Measurements from ENCODE around the gene COA1. TPM values are rescaled to one million over a fixed set of nuclear protein-coding genes. Genes with fewer than 3 reads are reported as not detected.

The COA1 gene
- total and polyA plus RNA-seq, 9 of the 15 experiments (the other 6 are each of a cell fraction or from before 2014, with no cell fraction given): 98.9 to 463 (median 181) TPM

- TF ChIP-seq, protein P1, sequence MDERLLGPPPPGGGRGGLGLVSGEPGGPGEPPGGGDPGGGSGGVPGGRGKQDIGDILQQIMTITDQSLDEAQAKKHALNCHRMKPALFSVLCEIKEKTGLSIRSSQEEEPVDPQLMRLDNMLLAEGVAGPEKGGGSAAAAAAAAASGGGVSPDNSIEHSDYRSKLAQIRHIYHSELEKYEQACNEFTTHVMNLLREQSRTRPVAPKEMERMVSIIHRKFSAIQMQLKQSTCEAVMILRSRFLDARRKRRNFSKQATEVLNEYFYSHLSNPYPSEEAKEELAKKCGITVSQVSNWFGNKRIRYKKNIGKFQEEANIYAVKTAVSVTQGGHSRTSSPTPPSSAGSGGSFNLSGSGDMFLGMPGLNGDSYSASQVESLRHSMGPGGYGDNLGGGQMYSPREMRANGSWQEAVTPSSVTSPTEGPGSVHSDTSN (CRISPR knock-in tag; IDR thresholded peaks at IDR 0.05; ENCODE audit: low read depth): no peak
- TF ChIP-seq, protein P1 (tag; conservative IDR thresholded peaks at IDR 0.05; ENCODE audit: low read depth): no peak
- no peak for TF ChIP-seq SMARCA5 (IDR thresholded peaks at IDR 0.05)
- no peak for TF ChIP-seq PPARD (CRISPR knock-in tag; IDR thresholded peaks at IDR 0.05)
Measured at GRCh38 chr7:43666938-43667337, 62.4 kb downstream of the COA1 start (continued).

DNA sequence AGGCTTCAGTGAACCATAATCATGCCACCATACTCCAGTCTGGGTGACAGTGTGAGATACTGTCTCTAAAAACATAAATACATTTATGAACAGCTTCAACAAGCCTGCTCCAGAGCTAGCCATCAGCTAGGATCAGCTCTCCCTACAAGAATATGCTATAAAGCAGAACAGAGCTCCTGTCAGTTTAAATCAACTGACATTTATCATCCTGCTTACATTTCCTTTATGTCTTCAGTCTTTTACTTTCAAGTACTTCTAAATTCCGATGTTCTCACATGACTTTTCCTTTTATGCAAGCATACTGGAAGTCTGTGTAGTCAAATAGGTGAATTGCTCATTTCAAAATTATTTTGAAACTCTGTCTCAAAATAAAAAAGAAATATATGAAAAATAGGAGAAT, 64.6 kb downstream of the COA1 start:
- Histone ChIP-seq H3K4me3 (no peak overlapping the region), H3K27me3 (ENCODE audit: control insufficient read depth in 2 of 2, insufficient read depth in 2 of 2, low read length in 2 of 2) (no peaks in the 10 kb centered on the region), H4K20me1 (replicated peaks; ENCODE audit: control insufficient read depth, insufficient read depth, low read length) (no peaks in the 10 kb centered on the region; the same call in 1 of the 2 replicates), H3K79me2 (ENCODE audit: control insufficient read depth, insufficient read depth, low read length) (peaks cover 86% of the 10 kb centered on the region), H3K9ac (ENCODE audit: insufficient read depth in 1 of 2, low read depth in 2 of 2, low read length in 2 of 2) (no peak overlapping the region), H3K27ac (ENCODE audit: extremely low read depth, low read depth, low read length) (no peak overlapping the region), H3K4me2 (ENCODE audit: insufficient read depth, low read length) (no peak overlapping the region), H3K36me3 (ENCODE audit: control insufficient read depth, insufficient read depth, low read length) (peaks cover 14% of the 10 kb centered on the region), H3K9me1 (ENCODE audit: control insufficient read depth, insufficient read depth, low read length) (no peaks in the 10 kb centered on the region), H2AFZ (ENCODE audit: low read depth, low read length) (no peak overlapping the region), H3K4me1 (replicated peaks in 1 of 2; ENCODE audit: control insufficient read depth in 2 of 2, insufficient read depth in 2 of 2, low read length in 2 of 2) (peaks cover 0 to 5% of the 10 kb centered on the region in 2 experiments; a peak in 1 of 5 replicates), H3K9me3 (replicated peaks; ENCODE audit: control insufficient read depth, insufficient read depth, low read depth, low read length) (no peaks in the 10 kb centered on the region; the same call in 1 of the 2 replicates)
- TF ChIP-seq ZNF584 (CRISPR knock-in tag; IDR thresholded peaks at IDR 0.05; ENCODE audit: low read depth) (no peak), PYGO2 (tag; IDR thresholded peaks at IDR 0.05) (no peak), TAL1 (IDR thresholded peaks at IDR 0.05) (no peak), IRF2 (CRISPR knock-in tag; IDR thresholded peaks at IDR 0.05) (no peak)
- ATAC-seq (no peak), DNase-seq (ENCODE audit: extremely low read depth in 1 of 4, low spot score in 3 of 4) (no peak), FAIRE-seq (no peak)
- in situ Hi-C loops (cut with MboI) (no loop called here), intact Hi-C loops (cut with micrococcal nuclease) (loop anchor here (5.0 kb wide), 1 partner anchor 38 kb away; no protein-coding TSS in a partner anchor)
- ChIA-PET POLR2A (interaction anchor here (0.6 to 1.4 kb wide), 4 partner anchors 9 to 96 kb away, joined by 3 to 4 read pairs (median 3); no protein-coding TSS in a partner anchor), CTCF (ENCODE audit: low intra/inter-chr PET ratio) (no interaction called here)
- WGBS (ENCODE audit: insufficient coverage, low coverage, missing lambda C conversion rate): 94% methylated on average over 1 of the region's 1 CpG
- BruUV-seq (replicated peaks): no TSS peak
